HPDE6-E6E7 (cell line): ENCODE measurements around the gene ESPL1.

Experiments used
- DNase-seq: peaks from one replicate; pipeline ENCODE4 v3.0.0; 2011; ENCODE audit warnings: missing footprints; ENCODE audit errors: extremely low spot score

ESPL1 gene

GRCh38 chr12:53336181-53336681, 68.1 kb downstream of the ESPL1 start, which contains the start of gene SP7:
Gene SP7 (minus strand): TSS chr12:53336354. CDS start chr12:53335646, 708 bp downstream.
- no peak for DNase-seq

DNA sequence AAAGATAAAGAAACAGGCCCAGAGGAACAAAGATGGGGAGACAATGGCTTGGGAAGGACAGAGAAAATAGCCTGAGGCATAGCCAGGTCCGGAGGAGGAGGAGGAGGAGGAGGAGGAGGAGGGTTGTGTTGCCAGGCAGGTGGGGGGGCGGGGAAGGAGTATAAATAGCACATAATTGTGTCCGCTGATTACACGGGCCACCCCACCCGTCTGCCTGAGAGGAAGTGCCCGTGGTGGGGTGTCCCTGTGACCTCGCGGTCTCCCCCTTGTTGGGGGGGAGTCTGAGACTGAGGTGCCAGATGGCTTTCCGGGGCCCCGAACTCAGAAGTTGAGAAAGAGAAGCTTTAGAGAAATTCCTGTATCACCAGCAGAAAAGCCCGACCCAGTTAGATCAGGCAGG, 69.9 kb downstream of the ESPL1 start:
- no peak for DNase-seq

GRCh38 chr12:53338916-53339315, 70.8 kb downstream of the ESPL1 start:
- DNase-seq: no peak

DNA sequence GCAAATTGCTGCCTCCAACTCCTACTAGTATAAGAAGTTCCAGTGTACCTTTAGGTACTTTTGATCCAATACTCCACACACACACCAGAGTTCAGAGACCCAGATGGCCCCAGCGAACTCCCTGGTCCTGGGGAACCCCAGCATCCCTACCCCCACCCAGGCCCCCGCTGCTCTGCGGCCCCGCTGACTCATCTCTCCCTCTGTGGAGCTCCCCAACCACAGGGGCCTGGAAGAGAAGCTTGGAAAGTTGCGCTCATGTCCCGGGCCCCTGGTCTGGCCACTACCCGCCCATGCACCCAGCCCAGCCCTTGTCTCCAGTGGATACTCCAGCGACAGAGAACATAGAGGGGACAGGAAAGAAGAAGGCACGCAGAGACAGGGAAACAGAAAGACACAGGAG, 72.3 kb downstream of the ESPL1 start:
- no peak for DNase-seq
